Measurements from ENCODE around the gene GPT2. TPM values are rescaled to one million over a fixed set of nuclear protein-coding genes. Genes with fewer than 3 reads are reported as not detected.

GPT2 gene
- total RNA-seq, 1 donor from 2014 or later, result 70.2 TPM

DNA sequence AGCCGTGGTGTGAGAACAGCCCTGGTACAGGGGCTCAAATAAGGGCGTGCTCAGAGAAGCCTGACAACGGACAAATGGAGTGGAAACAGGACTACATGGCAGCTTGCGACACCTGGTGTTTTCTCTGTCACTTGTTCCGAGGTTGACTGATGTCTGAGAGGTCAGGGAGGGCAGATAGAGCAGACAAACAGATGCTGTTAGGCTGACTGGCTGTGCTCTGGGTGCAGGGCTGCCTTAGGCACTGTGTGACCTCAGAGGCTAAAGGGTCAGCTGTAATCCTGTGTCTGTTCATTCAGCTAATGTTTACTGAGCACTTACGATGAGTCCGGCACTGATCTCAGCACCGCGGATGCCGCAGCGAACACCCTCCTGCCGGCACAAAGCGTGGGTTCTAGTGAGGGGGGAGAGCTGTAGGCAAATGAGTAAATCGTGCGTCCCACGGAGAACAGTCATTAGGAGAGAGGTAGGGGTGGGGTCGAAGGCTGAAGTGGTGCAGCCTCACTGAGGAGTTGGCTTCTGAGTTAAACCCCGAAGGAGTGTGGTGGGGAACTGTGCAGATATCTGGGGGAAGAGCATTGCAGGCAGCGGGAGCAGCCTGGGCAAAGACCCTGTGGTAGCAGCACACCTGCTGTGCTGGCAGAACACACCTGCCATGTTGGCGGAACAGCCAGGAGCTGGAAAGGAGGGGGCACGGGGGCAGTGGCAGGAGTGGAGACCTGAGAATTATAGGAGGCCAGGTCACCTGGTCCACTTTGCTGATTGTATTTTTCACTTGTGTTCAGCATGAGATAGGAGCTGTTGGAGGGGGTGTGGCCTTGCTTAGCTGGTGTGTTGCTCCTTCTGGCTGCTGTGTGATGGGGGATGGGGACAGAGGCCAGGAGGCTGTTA lies 35.0 kb downstream of the GPT2 start:
- Histone ChIP-seq H3K4me3 (ENCODE audit: insufficient read depth, low read depth, low read length) (no peak overlapping the region), H3K27me3 (ENCODE audit: insufficient read depth, low read length) (no peaks in the 10 kb centered on the region), H3K4me2 (ENCODE audit: low read length) (no peak overlapping the region), H3K79me2 (ENCODE audit: insufficient read depth, low read length) (no peaks in the 10 kb centered on the region), H3K36me3 (ENCODE audit: insufficient read depth, low read length) (peaks cover 16% of the 10 kb centered on the region), H3K9ac (ENCODE audit: low read length) (no peak overlapping the region), H3K9me3 (ENCODE audit: insufficient read depth, low read depth, low read length) (no peaks in the 10 kb centered on the region), H4K20me1 (ENCODE audit: insufficient read depth, low read length) (peaks cover 8% of the 10 kb centered on the region), H3K27ac (ENCODE audit: low read depth, low read length) (no peak overlapping the region), H2AFZ (ENCODE audit: low read depth, low read length) (no peak overlapping the region), H3K4me1 (ENCODE audit: insufficient read depth, low read length) (no peaks in the 10 kb centered on the region)
- H3K4me3 Mint-ChIP-seq (ENCODE audit: unreplicated experiment), result no peak overlapping the region
- FAIRE-seq, result no peak
- TF ChIP-seq EZH2 (IDR thresholded peaks at IDR 0.05; ENCODE audit: insufficient read depth, low read length), result no peak
- TF ChIP-seq, protein P1, sequence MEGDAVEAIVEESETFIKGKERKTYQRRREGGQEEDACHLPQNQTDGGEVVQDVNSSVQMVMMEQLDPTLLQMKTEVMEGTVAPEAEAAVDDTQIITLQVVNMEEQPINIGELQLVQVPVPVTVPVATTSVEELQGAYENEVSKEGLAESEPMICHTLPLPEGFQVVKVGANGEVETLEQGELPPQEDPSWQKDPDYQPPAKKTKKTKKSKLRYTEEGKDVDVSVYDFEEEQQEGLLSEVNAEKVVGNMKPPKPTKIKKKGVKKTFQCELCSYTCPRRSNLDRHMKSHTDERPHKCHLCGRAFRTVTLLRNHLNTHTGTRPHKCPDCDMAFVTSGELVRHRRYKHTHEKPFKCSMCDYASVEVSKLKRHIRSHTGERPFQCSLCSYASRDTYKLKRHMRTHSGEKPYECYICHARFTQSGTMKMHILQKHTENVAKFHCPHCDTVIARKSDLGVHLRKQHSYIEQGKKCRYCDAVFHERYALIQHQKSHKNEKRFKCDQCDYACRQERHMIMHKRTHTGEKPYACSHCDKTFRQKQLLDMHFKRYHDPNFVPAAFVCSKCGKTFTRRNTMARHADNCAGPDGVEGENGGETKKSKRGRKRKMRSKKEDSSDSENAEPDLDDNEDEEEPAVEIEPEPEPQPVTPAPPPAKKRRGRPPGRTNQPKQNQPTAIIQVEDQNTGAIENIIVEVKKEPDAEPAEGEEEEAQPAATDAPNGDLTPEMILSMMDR (IDR thresholded peaks at IDR 0.05; ENCODE audit: insufficient read depth, low read depth, low read length), result no peak
- H3K27me3 Mint-ChIP-seq (ENCODE audit: low read depth, unreplicated experiment), result no peaks in the 10 kb centered on the region
- peaks cover 2% of the 10 kb centered on the region for H3K4me1 Mint-ChIP-seq (ENCODE audit: low read depth, unreplicated experiment)
- H3K27ac Mint-ChIP-seq (ENCODE audit: unreplicated experiment), result peak overlapping the region; percentile 30
- DNase-seq (ENCODE audit: low read depth), result no peak
- H3K36me3 Mint-ChIP-seq (ENCODE audit: low read depth, unreplicated experiment), result peaks cover 49% of the 10 kb centered on the region
- no peaks in the 10 kb centered on the region for H3K9me3 Mint-ChIP-seq (ENCODE audit: unreplicated experiment)

DNA sequence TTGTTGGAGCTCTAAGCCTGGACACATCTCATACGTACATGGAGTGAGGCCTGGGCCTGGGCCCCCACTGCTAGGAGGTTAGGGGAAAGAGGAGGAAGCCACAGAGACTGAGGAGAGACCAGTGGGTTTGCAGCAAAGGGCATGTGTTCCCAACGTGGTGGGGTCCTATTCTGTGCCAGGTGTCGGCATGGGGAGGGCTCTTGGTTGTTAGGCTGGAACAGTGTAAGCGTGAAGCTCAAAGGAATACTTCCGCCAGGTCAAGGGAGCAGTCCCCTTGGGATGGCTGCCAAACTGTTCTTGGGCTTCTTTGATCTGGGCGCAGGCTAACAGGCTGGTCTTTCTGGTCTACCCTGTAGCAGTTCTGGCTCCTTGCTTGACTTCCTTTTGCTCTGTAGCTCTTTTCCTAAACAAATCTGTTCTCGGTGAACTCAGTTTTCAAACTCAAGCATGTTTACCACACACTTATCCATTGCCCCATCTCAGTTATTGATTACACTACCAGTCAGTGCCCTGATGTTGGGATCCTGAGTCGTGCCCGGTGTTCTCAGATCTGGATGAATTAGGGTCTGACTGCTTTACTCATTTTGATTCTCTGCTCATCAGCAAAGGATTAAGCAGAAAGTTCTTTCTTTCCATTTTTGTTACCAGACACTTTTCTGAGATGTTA lies 36.4 kb downstream of the GPT2 start:
- H3K9me3 Mint-ChIP-seq (ENCODE audit: unreplicated experiment), result no peaks in the 10 kb centered on the region
- peaks cover 45% of the 10 kb centered on the region for H3K36me3 Mint-ChIP-seq (ENCODE audit: low read depth, unreplicated experiment)
- H4K20me1 ChIP-seq (ENCODE audit: insufficient read depth, low read length), result peaks cover 7% of the 10 kb centered on the region
- H3K4me2 ChIP-seq (ENCODE audit: low read length), result no peak overlapping the region
- FAIRE-seq (no peak), DNase-seq (ENCODE audit: low read depth) (no peak)
- no peak overlapping the region for H3K4me3 Mint-ChIP-seq (ENCODE audit: unreplicated experiment)
- H3K27ac Mint-ChIP-seq (ENCODE audit: unreplicated experiment), result no peak overlapping the region
- H3K27me3 ChIP-seq (ENCODE audit: insufficient read depth, low read length), result no peaks in the 10 kb centered on the region
- H3K27ac ChIP-seq (ENCODE audit: low read depth, low read length), result no peak overlapping the region
- no peak for TF ChIP-seq EZH2 (IDR thresholded peaks at IDR 0.05; ENCODE audit: insufficient read depth, low read length)
- TF ChIP-seq, protein P1 (IDR thresholded peaks at IDR 0.05; ENCODE audit: insufficient read depth, low read depth, low read length), result no peak
- no peak overlapping the region for H2AFZ ChIP-seq (ENCODE audit: low read depth, low read length)
- H3K27me3 Mint-ChIP-seq (ENCODE audit: low read depth, unreplicated experiment), result no peaks in the 10 kb centered on the region
- H3K9ac ChIP-seq (ENCODE audit: low read length), result no peak overlapping the region
- peaks cover 17% of the 10 kb centered on the region for H3K36me3 ChIP-seq (ENCODE audit: insufficient read depth, low read length)
- no peak overlapping the region for H3K4me3 ChIP-seq (ENCODE audit: insufficient read depth, low read depth, low read length)
- no peaks in the 10 kb centered on the region for H3K4me1 ChIP-seq (ENCODE audit: insufficient read depth, low read length)
- H3K4me1 Mint-ChIP-seq (ENCODE audit: low read depth, unreplicated experiment), result peaks cover 2% of the 10 kb centered on the region
- H3K9me3 ChIP-seq (ENCODE audit: insufficient read depth, low read depth, low read length), result no peaks in the 10 kb centered on the region
- H3K79me2 ChIP-seq (ENCODE audit: insufficient read depth, low read length), result no peaks in the 10 kb centered on the region

Data from astrocyte (in vitro differentiated cells and primary cell).